ENCODE data around the gene PKIG. TPM values are rescaled to one million over a fixed set of nuclear protein-coding genes. Genes with fewer than 3 reads are reported as not detected.

PKIG gene
- total RNA-seq, 2 donors from 2014 or later = 2.2 to 4.5 TPM

- H3K9me3 ChIP-seq (ENCODE audit: control insufficient read depth, low read length, poor library complexity, severe bottlenecking) = no peaks in the 10 kb centered on the region
- peak overlapping the region; percentile 86 for H3K27ac Mint-ChIP-seq
- ATAC-seq (no peak), DNase-seq (no peak)
- H3K27me3 Mint-ChIP-seq = no peaks in the 10 kb centered on the region
- H3K36me3 Mint-ChIP-seq (ENCODE audit: low read depth) = peaks cover 2% of the 10 kb centered on the region
- H3K4me1 Mint-ChIP-seq = peaks cover 11% of the 10 kb centered on the region
- H3K4me3 Mint-ChIP-seq = no peak overlapping the region
These were observed 77.6 kb downstream of the PKIG start for GRCh38 chr20:44659931-44660330.

- H3K27me3 Mint-ChIP-seq = no peaks in the 10 kb centered on the region
- ATAC-seq = no peak
- no peak overlapping the region for H3K27ac Mint-ChIP-seq
- no peaks in the 10 kb centered on the region for H3K9me3 ChIP-seq (ENCODE audit: control insufficient read depth, low read length, poor library complexity, severe bottlenecking)
- no peak overlapping the region for H3K4me3 Mint-ChIP-seq
- peaks cover 11% of the 10 kb centered on the region for H3K4me1 Mint-ChIP-seq
- no peak for DNase-seq
- peaks cover 2% of the 10 kb centered on the region for H3K36me3 Mint-ChIP-seq (ENCODE audit: low read depth)
These were observed 78.2 kb downstream of the PKIG start for GRCh38 chr20:44660581-44660980.

GRCh38 chr20:44662261-44662660, 79.9 kb downstream of the PKIG start:
- H3K9me3 ChIP-seq (ENCODE audit: control insufficient read depth, low read length, poor library complexity, severe bottlenecking) = no peaks in the 10 kb centered on the region
- no peak overlapping the region for H3K27ac Mint-ChIP-seq
- no peak overlapping the region for H3K4me3 Mint-ChIP-seq
- no peak for ATAC-seq
- H3K27me3 Mint-ChIP-seq = no peaks in the 10 kb centered on the region
- DNase-seq = no peak
- peaks cover 5% of the 10 kb centered on the region for H3K36me3 Mint-ChIP-seq (ENCODE audit: low read depth)
- peaks cover 8% of the 10 kb centered on the region for H3K4me1 Mint-ChIP-seq

- H3K36me3 Mint-ChIP-seq (ENCODE audit: low read depth) = peaks cover 5% of the 10 kb centered on the region
- ATAC-seq (no peak), DNase-seq (no peak)
- no peaks in the 10 kb centered on the region for H3K27me3 Mint-ChIP-seq
- H3K9me3 ChIP-seq (ENCODE audit: control insufficient read depth, low read length, poor library complexity, severe bottlenecking) = no peaks in the 10 kb centered on the region
- H3K4me3 Mint-ChIP-seq = no peak overlapping the region
- no peak overlapping the region for H3K27ac Mint-ChIP-seq
- H3K4me1 Mint-ChIP-seq = peaks cover 8% of the 10 kb centered on the region
These were observed 81.8 kb downstream of the PKIG start for GRCh38 chr20:44664131-44664530.

DNA sequence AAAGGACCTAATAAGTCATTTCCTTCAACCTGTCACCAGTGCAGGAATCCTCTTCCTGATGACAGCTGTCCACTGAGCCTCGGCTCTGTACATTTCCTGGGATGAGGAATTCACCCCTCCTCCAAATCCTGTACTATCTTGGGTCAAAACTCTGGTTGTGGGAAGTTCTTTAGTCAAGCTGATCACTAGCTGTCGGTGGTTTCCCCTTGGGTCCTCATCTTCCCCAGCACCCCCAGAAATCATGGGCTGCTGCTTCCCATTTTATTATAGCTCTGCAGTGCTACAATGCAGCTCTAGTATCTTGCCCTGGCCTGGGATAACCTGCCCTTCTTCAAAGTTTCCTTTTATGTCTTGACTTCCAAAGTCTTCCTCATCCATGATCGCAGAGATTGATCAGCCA, 83.7 kb downstream of the PKIG start:
- ATAC-seq = no peak
- H3K9me3 ChIP-seq (ENCODE audit: control insufficient read depth, low read length, poor library complexity, severe bottlenecking) = no peaks in the 10 kb centered on the region
- Mint-ChIP-seq H3K4me3 (no peak overlapping the region), H3K36me3 (ENCODE audit: low read depth) (peaks cover 5% of the 10 kb centered on the region), H3K4me1 (peaks cover 19% of the 10 kb centered on the region), H3K27me3 (no peaks in the 10 kb centered on the region), H3K27ac (peak overlapping the region; percentile 49)
- DNase-seq = no peak

Other genes starting within 250 kb of the PKIG start
- not detected for gene R3HDML, start 245.5 kb upstream of the PKIG start, total RNA-seq
- not detected for gene HNF4A, start 226.9 kb upstream of the PKIG start, total RNA-seq
- 10 to 100 TPM; 11.1 to 11.7 TPM for gene TTPAL, start 106.7 kb upstream of the PKIG start, total RNA-seq
- 10 to 100 TPM; 62.8 to 76.2 TPM for gene SERINC3, start 60.5 kb upstream of the PKIG start, total RNA-seq
- 10 to 100 TPM; 36.0 to 36.1 TPM for gene ADA, start 69.1 kb downstream of the PKIG start, total RNA-seq
- not detected for gene CCN5, start 132.8 kb downstream of the PKIG start, total RNA-seq
- gene KCNK15, start 163.3 kb downstream of the PKIG start, total RNA-seq = not detected
- gene RIMS4, start 228.0 kb downstream of the PKIG start, total RNA-seq = not detected

Data from T-helper 17 cell (primary cell).